Measurements from ENCODE around the gene GAL3ST3.

The GAL3ST3 gene

DNA sequence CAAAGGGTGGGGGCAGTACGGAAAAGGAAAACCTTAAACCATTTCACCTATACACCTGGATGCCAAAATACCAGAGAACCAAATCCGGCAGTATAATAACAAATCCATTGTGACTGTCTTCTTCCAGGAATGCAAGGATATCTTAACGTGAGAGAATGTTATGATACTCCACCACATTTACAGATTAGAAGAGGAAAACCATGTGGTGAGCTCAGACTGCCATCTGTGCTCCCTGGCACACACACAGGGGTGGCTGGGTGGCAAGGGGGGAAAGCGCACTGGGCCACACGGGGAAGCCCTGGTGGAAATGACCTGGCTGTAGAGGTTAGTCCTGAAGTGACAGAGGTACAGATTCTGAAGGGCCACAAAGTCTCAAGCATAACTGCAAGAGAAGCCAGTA lies 56.9 kb downstream of the GAL3ST3 start:
- no peak overlapping the region for H4K5ac ChIP-seq (ENCODE audit: low read length)
- DNase-seq, result no peak
- H3K23ac ChIP-seq (ENCODE audit: low read length), result no peak overlapping the region
- H3K27ac ChIP-seq (ENCODE audit: low read depth, low read length), result no peak overlapping the region
- no peak overlapping the region for H2BK120ac ChIP-seq (ENCODE audit: low read depth, low read length)
- H3K27me3 ChIP-seq (ENCODE audit: insufficient read depth, low read length, poor library complexity), result no peaks in the 10 kb centered on the region
- no peak overlapping the region for H2AK5ac ChIP-seq (ENCODE audit: low read length)
- no peaks in the 10 kb centered on the region for H3K79me2 ChIP-seq (ENCODE audit: control insufficient read depth, insufficient read depth, low read length)
- H2BK5ac ChIP-seq (ENCODE audit: low read length), result no peak overlapping the region
- H3K18ac ChIP-seq (ENCODE audit: low read length), result no peak overlapping the region
- no peak overlapping the region for H2BK15ac ChIP-seq (replicated peaks; ENCODE audit: low read depth)
- no peak overlapping the region for H3K4me2 ChIP-seq (ENCODE audit: low read length)
- no peak overlapping the region for H3K4me3 ChIP-seq (ENCODE audit: low read length)
- H3K4me1 ChIP-seq (ENCODE audit: control insufficient read depth, low read depth, low read length), result no peaks in the 10 kb centered on the region
- no peaks in the 10 kb centered on the region for H3K36me3 ChIP-seq (ENCODE audit: control insufficient read depth, insufficient read depth, low read length)
- H3K79me1 ChIP-seq (ENCODE audit: low read length), result no peaks in the 10 kb centered on the region
- H3K9ac ChIP-seq (ENCODE audit: low read length), result no peak overlapping the region
- WGBS (ENCODE audit: extremely low coverage, insufficient coverage, low lambda C conversion rate), result no CpG with 5 or more reads among the region's 5 CpGs
- H3K56ac ChIP-seq (ENCODE audit: low read length), result no peak overlapping the region
- H3K4ac ChIP-seq (ENCODE audit: low read depth, low read length), result no peak overlapping the region
- no peak overlapping the region for H4K8ac ChIP-seq (ENCODE audit: low read depth, low read length)
